Activated CD8-positive, alpha-beta memory T cell treated with anti-CD3 and anti-CD28 coated beads, Interleukin-2, amount 50 U/mL, for 48 hours (primary cell): ENCODE results near the gene KCNMA1.

Experiments used
- DNase-seq: peaks from one replicate; pipeline ENCODE4 v3.0.0-alpha.2; 2020

The KCNMA1 gene

DNA sequence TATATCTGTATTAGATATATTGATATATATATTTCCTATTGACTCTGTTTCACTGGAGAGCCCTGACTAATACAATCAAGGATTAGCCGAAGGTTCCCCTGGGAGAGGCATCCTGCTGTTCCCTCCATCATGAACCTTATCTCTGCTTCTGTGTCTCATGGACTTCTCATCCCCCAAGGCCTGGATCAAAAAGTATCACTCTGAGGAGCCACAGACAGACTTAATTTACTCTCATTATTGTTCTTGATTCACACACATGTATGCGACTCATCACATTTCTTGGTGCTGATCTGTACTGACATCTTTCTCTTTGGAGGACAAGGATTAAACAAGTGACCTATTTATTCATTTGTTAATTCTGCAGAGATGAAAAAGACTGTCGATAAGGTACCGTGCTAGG is 550.2 kb downstream of the KCNMA1 start:
- DNase-seq = no peak

DNA sequence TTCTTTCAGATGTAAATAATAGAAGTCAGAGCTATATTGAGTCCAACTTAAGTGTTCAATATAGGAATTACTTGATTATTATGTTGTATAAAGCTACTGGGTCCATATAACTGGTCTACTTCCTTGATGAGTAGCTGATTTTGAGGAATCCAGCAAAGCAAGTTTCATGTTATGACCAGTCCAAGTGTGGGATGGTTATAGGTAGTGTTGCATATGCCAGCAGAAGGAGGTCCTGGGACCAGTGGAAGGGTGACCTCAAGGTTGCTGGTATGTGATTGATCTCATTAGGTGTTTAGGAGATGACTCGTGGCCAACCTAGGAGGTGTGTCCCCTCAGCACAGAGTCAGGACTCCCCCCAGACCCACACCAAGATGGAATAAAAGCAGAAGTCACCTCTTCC is 551.5 kb downstream of the KCNMA1 start:
- DNase-seq = no peak

DNA sequence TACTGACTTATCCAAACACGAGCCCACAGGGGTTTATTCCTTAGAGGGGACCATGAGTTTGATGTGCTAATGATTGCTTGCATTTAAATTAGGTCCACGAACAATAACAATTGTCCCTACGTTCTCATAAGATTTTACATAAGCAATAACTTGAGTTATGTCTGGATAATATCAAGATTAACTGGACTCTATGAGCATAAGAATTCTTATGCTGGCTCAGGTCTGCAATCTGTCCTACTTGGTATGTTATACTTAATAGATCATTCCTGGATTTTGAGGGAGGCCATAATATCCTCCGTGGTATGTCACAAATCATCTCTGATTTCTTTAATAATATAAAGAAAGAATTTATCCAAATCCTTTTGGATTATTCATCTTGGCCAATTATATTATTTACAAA is 552.3 kb downstream of the KCNMA1 start:
- DNase-seq = no peak

DNA sequence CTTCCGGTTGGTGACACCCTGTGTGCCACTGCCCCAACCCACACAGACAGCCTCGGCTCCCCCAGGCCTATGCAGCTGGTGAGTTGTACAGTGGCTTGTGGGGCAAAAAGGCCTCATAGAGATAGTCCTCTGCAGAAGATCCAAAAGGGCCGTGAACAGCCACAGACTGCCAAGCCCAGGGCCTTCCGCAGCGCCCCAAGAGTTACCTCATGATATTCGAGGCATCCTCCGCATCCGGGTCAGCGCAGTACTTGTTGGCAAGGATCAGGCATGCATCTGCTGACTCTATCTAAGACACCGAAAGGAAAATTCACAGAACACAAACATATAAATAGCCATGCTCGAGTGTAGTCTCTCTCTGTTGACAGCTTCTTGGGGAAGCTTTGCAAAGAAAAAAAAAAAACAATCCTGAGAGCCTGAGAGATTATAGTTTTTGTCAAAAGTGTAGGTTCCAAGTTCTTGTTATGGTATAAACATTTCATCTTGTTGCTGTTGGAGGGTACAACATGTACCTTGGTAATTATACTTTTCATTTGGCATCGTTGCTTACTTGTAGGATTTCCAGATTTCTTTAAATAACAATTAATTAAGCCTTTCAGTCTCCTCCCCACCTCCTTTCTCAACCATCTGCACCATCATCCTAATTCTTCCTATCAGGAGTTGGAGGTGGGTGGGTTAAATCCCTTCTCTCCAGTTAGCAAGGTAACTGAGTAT is 553.0 kb downstream of the KCNMA1 start:
- DNase-seq = no peak

DNA sequence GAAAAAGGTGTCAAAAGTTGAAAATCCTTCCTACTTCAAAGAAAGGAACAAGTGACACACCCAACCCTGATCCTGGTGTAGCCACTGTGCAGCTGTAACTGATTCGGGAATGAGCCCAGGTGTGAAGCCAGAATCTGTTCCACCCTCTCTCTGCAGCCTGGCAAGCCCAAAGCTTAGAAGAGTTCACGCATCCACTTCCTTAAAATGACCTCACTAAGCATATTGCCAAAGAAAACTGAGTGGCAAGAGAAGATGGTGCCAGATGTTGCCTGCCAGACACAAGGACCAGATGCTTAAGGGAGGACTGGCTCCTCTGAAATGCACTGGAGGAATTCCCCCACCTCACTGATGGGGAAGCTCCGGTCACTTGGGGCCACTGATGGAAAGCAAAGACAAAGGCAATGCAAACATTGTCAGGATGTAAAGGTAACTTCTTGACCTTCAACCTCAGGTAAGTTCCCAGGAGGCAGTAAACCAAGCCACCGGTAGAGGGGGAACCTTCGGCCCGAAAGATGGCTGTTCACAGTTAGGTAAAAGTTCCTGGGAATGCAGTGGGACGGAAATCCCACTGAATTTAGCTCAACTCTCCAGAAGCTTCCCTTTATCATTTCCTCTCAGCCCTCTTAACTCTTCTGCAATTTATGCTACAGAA is 554.9 kb downstream of the KCNMA1 start:
- DNase-seq = no peak

DNA sequence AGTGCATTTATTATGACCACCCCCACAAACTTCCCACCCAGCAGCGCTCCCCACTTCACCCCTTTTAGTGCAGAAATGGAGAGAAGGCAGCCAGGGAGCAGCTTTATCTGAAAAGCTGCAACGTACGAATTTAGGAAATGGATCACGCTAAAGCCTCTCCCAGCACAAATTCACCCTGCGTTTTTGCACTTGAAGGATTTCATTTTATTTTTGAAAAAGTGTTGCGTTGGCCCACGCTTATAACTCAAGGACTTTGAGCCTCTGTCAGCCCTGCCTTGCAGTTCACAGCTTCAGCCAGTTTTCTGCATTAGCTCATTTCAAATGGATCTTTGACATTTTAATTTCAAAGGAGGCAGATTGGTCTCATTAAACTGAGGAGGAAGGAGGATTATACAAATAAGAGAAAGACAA is 556.1 kb downstream of the KCNMA1 start:
- DNase-seq = no peak

DNA sequence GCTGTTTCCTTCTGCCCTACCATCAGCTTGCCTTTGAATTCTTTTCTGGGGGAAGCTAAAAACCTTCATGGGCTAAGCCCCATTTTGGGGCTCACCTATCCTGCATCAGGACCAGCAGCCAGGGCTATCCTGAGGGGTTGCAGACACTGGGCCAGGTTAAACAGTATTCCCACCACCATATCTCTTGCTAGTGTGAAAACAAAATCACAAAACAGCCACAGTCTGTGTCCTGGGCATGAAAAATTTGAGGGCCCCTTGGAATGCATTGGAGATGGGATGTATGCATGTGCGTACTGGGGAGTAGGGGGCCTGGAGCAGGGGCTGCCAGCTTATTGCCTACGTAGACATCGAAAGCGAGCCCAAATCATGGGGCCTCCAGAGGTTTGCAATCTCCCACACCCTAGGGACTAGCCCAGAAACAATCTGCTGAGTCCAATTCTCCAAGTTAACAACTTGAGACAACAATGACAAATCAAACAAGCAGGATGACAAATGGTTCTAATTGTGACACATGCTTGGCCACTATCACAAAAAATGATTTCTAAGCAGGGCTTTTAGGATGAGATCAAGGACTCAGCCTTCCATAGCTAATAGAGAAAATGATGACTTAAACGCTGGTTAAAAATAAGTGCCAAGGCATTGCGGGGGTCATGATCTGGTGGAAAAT is 557.1 kb downstream of the KCNMA1 start:
- no peak for DNase-seq

DNA sequence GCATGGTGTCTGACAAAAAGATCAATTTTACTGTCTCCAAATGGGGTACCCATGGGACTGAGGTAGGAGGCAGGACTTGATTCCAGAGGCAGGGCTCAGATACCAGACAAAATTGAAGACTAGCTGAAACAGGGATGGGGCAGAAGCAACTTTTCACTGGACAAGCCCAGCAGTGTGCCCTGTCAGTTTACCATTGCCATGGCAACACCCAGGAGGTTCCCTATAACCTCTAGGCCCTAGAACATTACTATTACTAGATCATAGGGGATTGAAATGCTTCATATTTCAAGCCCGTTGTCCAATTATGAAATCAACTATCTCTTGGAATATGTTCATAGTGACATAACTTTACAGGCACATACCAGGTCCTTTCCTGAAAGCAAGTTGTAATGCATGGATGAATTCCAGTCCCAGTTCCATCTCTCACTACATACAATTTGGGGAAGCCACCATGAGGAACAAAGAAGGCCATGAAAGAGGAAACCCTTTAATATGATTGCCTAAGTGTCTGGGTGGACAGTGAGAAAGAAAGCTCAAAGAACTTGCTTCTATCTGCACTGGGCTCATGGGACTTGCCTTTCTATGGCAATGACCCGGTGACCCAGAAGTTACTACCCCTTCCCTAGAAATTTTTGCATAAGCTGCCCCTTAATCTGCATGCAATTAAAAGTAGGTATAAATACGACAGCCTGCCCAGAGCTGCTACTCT is 557.9 kb downstream of the KCNMA1 start:
- DNase-seq = no peak

DNA sequence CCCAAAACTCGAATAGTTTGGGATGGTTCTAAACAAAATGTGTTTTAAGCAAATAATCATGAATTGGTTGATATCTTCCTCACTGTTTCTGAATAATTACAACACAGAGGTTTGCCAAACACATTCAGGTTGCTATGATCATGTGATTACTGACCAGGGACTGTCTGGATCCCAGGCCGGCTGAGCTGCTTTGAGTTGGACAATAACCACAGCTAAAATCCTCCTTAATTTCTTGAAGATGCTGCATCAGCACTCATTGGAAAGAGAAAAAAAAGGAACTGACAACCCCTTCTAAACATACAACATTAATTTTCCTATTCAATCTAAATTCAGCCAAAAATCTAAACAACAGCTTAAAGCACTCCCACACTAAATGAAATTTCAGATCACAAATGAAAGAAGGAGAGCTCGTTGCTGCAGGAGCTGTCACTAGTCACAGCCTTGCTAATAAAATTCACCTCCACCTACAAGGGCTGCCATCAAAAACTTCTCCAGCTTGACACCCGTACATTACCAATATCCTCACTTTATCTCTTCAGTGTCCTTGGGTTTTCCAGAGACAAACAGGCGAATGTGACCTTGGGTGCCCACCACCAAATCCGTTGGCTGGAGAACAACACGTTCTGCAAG is 560.2 kb downstream of the KCNMA1 start:
- no peak for DNase-seq

DNA sequence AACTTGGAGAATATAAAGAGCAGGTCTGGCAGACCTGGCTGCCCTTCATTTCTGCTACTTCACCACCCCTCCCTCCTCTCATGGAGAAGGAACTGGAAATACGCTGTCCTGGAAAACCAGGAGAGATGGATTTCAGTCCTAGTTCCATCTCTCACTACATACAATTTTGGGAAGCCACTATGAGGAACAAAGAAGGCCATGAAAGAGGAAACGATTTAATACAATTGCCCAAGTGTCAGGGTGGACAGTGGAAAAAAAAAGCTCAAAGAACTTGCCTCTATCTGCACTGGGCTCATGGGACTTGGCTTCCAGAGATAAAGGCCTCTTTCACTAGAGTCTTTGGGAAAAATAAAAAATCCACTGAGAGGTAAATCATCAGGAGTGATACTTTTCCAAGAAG is 561.7 kb downstream of the KCNMA1 start:
- no peak for DNase-seq

DNA sequence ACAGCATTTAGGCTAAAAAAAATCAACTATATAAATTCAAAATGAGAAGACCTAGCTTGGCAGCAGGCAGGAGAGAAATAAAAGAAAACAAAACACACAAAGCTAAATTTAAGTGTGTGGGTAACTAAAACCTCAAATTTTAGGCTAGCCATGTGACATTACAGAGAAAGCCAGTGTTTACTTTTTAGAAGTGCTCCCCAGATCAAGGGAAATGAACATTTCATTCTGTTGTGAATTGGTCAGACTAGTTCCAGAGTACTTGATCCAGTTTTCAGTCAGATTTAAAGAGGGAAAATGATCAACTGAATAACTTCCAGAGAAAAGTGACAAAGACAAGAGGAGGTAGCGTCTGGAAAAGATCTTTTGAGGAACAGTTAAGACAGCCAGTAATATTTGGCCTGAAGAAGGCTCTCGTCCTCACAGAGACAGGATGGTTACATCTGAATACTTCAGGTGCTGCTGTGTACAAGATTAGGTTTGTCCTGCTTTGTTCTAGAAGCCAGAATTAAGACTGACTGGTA is 563.4 kb downstream of the KCNMA1 start:
- no peak for DNase-seq

DNA sequence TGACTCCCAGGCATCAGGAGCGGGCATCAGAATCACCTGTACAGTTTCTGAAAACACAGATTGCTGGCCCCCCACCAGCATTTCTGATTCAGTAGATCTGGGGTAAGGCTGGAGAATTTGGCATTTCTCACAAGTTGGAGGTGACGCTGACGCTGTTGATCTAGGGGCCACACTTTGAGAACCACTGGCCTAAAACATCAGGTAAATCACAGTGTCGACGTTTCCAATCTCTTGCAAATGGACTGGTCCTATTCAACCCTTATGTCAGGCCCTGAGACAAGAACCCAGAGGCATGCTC is 564.0 kb downstream of the KCNMA1 start:
- DNase-seq = no peak

DNA sequence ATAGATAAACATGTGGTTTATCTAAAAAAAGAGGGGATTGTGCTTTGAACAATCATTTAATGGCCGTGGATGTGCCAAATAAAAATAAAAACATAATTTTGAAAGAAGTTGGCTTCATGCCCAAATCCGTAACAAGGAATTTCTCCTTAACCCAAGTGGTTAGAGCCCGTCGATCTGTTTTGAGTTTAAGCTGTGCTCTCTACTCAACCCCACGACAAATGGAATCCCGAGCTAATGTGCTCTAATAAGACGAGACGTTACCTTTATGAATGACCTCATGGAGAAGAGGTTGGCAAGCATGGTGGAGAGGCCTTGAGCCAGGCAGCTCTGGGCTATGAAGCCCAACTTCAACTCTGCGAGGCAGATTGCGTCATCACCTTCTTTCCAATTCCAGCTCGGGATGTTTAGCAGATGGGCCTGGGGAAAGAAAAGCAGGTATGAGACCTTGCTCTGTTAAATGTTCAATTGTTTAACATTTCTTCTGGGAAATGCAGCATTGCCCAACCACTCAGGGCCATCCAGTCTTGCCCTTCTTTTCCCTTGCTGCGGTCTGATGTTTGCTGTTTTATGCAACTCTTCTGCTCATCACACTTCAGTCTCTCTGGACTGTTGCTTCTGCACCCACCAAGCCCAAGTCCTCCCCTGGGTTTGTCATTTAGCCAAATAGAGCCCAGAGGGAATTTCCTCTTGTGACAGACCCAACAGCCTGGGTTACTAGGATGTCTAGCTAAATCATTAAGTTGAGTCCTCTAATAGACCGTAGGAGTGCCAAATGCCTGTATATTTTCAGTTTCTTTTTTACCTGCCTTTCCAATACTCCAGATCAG is 564.6 kb downstream of the KCNMA1 start:
- DNase-seq = no peak

DNA sequence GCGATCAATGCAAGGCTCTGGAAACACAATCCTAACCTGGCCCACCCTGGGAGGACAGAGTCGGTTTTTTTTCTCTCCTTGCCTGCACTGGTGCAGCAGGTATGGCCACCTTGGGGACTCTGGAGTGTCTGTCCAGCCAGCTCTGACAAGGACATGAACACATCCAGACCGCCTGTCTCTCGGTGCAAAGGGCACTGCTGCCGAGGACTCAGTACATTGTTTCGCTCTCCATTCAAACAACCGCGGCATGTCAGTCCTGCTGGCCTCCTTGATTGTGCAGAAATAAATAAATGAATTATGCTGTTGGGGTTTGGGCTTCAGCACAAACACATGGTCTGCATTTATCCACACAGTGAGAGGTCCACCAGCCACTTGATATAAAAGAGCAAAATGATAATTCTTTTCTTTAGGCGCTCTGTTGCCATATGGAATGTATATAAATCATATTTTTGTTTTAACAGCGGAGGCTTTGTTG is 565.2 kb downstream of the KCNMA1 start:
- DNase-seq = no peak

DNA sequence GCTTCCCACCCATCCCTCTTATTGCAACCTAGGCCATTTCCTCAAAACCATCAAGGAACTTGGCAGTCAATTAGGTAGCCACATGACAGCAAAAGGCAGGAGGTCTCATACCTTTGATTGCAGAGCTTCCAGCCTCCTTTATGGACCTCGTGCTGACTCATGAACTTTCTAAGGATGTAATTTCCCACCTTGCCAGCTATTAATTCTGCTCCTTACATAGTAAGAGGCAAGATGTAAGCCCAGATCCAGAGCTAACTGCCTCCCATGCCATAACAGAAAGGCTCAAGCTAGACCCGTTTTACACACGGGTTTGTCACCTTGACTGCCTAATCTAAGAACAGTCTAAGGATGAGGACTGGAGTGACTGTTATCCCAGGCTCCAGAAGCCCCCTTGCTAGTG is 565.7 kb downstream of the KCNMA1 start:
- DNase-seq = no peak

DNA sequence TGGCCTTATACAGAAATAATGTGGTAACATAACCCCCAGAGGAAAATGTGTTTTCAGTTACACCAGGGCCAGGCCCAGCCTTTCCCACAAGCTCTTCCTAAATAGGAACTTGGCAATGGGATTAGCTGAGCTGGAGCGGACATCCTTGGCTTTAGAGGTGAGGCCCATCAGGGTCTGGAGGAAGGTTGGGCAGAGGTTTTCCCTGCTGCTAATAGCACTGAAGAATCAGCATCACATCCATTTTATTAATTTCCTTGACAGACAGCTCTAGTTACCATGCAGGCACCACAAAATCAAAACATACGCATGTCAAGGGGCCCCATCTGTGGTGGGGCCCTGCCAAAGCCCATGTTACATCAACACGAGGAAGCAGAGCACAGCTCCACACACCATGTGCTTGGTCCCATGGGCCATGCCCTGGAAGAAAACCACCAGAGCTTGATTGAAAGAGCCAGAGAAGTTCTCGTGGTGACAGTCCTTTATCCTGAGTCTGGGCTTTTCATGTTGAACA is 566.6 kb downstream of the KCNMA1 start:
- DNase-seq = no peak

DNA sequence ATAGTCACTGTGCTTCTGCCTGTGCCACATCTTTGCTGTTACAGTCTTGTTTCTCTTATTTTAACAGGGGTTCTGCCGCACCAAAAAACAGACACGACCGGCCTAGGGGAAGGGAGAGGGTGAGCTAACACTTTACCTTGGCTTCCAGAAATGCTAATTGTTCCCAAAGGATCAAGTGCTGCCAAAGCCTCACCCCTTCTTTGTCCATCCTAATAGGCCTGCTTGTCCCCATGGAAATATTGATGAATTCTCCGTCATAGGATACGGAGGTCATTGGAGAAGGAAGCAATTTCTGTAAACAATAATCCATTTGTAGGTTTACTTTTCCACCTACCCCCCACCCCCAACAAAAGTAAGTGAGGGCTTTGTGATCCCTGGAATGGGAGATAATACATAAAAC is 567.3 kb downstream of the KCNMA1 start:
- DNase-seq = no peak

DNA sequence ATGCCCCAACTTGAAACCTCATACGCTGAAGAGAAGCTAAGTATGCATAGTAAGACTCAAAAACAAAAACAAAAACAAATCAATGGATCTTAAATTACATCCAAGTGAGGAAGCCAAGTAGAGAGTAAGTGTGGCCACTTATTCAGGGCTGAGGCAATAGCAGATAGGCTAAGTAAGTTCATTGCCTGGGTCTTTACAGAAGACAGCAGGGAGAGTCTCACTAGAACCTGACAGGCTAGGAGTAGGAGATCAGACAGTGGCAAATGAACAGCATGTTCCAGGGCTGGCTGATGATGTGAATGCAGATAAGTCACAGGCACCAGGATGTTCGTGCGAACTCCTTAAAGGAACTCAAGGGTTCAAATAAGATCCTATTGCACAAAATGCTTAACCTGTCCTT is 568.6 kb downstream of the KCNMA1 start:
- DNase-seq = no peak

DNA sequence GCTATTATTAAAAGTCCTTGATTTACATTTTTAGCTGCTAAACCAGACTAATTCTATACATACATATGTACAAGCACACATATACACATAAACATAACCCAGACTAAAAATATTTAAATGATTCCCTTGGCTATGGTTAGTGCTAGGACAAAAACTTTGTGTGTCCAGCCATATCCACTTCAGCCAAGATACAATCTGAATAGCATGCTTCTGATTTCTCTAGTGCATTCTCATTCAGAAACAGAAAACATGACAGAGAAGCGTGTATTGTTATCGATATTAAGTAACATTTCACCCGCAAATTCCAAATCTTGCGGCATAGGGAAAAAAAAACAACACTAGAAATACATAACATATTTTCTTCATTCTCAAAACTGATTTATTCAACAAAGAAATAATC is 569.3 kb downstream of the KCNMA1 start:
- no peak for DNase-seq

DNA sequence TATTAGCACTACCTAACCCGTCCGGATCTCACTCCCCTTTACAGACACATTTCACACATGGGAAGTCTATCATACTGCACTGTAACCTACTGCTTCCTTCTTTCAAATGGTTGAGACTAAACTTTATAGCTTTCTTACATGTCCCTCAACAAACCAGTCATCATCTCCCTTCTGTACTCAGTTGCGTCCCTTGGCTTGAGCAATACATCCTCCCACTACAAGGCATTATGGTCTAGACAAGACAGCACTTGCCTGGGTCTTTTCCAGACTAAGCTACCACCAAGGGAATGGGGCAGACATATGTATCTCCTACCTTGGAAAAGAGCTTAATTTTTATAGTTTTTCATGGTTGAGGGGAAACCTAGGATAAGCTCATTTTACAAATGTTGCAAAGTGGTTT is 575.2 kb downstream of the KCNMA1 start:
- DNase-seq = no peak

DNA sequence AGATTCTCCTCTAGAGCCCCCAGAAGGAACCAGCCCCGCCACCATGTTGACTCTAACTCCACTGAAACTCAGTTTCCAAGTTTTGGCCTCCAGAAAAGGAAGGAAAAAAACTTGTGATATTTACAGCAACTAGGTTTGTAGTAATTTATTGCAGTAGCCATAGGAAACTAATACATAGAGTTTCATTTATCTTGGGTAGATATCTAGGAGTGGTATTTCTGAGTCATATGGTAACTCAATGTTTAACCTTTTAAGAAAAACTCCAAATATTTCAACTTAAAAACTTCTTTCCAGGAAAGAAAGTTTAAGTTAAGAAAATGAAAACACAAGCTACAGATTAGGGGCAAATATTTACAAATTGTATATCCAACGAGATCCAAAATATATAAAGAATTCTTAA is 576.7 kb downstream of the KCNMA1 start:
- DNase-seq = no peak

DNA sequence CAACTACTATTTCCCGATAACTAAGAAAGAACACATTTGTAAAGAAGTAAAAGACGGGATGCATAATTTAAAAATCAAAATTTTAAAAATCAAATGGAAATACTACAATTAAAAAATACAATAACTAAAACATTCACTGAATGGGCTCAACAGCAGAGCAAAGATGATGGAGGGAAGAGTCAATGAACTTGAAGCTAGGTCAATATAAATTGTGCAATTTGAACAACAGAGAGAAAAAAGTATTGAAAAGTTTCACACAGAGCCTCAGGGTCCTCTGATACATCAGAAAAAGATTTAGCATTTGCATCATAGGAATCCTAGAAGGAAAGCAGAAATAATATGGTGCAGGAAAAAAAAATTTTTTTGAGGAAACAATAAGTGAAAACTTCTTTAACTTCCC is 581.0 kb downstream of the KCNMA1 start:
- no peak for DNase-seq
